ENCODE data around the gene FRMD1.
A peak's percentile ranks its signal among the peaks of the same experiment; 100 is the strongest.

Gene FRMD1

GRCh38 chr6:168110437-168110836 is 31.4 kb upstream of the FRMD1 start:
- no peak for DNase-seq

DNA sequence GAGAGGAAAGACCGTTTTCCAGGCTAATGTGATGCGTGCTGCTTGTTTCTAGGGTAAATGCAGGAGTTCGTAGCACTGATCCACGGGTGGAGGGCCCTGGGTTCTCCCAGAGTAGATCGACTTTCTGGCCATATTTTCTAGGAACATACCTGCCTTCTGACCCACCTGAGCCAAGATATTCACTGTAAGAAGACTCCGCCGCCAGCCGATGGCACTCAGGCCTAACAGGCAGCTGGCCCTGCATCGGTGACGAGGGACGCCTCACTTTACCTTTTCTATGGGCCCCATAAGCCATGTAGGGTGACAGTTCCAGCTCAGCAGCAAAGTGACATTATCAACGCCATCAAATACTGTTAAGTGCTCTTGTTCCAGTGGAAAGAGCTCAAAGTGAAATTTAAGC is 30.2 kb upstream of the FRMD1 start:
- no peak for DNase-seq

- DNase-seq, result peak; percentile 5
Measured at GRCh38 chr6:168107191-168107983, 28.4 kb upstream of the FRMD1 start.

- peak; percentile 71 for DNase-seq
Measured at GRCh38 chr6:168106633-168107005, 27.6 kb upstream of the FRMD1 start.

DNA sequence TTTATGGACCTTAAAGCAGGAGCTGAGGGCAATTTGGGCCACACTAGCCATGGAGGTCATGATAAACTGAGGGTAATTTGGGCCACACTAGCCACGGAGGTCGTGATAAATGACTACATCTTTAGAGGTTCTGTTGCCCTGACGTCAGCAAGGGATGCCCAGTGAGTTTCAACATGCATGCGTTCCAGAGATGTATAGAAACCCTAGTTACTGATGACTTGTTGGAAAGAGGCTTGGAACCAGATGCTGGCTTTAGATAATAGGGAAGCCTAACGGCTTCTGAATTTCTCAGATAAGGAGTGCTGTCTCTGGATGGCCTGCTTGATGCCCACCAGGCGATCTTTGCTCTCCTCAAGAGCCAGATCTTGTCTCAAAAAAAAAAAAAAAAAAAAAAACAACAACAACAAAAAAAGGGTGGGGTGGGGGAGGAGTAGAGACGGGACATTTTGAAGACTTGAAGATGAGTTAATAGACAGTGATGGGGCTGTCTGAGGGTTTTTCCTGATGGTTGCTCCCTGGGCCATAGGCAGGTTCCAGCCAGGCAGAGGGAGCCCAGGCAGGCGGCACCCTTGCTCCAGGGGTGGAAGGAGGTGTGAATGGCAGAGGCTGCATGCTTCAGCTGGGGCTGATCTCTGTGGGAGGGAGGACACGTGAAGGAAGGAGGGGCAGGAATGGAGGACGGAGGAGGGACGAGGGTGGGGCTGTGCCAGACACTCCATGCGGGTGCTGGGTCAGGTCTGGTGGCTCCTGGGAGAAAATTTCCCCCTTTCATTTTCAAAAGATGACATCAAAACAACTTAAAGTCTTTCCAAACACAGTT is 27.0 kb upstream of the FRMD1 start:
- DNase-seq, result no peak

DNA sequence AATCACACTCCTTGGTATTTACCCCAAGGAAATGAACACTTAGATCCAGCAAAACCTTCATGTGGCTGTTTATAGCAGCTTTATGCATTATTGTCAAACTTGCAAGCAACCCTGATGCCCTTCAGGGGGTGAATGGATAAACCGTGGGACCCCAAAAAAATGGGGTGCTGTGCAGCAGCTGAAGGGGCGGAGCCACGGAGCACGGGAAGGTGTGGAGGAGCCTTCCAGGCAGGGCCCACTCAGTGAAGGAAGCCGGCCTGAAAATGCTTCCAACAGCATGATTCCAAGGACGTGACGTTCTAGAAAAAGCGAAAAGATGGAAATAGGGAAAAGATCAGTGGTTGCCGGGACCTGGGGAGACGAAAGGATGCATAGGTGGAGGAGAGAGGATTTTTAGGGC is 25.6 kb upstream of the FRMD1 start:
- DNase-seq, result no peak

DNA sequence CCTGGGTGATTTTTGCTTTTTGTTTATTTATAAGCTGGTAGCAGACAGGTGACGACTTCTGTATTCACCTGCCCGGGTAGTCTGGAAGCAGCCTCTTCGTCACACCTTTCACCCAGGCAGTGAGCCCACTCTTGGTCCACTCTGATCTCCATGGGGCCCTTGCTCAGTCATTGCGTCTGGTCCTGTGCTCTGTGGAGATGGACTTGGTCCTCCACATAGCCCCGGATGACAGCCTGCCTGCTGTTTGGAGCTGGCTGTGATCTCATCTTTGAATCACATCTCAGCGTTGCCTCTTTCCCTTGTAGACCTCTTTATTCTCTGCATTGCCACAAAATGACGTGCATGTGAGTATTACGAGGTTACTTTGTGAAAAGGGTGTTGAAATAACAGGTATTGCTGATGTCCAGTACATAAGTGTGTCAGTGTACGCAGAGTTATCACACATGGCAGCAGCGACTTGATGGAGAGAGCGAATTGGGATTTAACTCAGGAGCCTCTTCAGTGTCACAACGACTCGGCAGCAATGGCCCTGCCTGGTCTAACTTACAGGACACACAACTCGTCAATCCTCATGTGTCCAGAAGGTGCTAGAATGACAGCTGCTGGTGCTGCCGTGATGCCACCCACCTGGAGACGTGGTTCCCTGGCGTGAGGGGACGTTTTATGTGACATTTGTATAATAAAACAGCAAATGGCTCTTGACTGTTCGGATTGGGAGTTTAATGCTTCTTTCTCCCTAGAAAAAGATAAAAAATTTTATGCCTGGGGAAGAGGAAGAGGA is 24.2 kb upstream of the FRMD1 start:
- DNase-seq, result no peak

DNA sequence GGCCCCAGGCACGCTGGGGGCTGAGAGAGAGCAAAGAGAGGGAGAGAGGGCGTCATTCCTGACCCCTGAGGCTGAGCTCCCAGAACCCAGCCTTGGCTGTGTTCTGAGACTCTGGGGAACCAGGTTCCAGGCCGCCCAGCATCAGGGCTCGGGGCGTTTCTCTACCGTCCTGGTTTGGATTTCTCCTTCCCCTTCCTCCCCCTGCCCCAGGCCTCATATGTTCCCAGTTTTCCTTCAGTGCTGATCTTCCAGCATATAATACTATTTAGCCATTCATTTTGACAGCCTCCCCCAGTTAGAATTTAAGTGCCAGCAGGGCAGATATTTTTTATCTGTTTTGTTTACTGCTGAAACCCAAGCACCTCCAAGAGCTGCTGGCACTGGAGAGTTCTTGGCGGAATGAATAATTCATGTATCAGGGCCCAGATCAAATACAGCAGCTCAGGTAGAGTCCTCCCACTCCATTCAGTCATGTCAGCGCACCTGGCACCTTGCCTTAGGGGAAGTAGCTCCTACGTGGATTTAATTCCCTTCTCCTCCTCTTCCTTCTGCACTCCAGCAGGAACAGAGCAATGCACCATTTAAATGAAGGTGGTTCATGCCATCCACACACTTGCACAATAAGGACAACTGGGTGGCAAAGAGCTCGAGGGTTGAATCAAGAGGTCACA is 23.4 kb upstream of the FRMD1 start:
- DNase-seq, result no peak

GRCh38 chr6:168101590-168102314 is 22.7 kb upstream of the FRMD1 start:
- no peak for DNase-seq

- no peak for DNase-seq
Measured at GRCh38 chr6:168100803-168101589, 22.0 kb upstream of the FRMD1 start.

DNA sequence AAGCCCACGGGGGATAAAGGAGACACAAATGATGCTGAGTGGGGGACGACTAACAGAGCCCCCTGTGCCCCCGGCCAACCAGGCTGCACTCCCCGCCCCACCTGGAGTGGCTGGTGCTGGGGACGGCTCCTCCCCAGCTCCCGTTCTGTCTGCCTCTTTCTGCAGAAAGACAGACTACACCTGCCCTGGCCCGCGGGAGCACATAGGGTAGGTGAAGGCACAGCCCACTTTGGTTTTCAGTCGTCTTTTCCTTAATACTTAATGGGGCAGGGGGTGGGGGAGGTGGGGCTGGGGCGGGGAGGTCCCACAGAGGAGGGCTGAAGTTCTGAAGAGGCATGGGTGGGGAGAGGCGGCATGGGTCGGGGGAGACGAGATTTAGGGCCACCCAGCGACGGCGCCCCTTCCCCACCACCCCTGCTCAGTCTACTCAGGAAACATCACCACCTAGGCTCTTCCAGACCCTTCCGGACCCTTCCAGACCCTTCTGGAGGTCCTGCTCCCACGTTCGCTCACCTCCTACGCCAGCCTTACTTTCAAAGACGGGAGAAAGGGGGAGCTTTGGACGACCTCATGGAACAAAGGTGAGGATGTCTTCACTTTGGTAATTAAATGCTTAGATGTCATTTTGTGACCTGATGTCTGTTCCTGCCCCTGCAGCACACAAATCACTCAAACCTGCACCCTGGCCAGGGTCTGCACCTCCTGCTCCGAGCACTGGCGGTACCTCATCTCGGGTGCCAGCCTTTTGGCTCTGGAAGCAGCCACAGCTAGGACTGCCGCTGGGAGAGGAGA is 21.2 kb upstream of the FRMD1 start:
- no peak for DNase-seq

GRCh38 chr6:168099201-168100010 is 20.4 kb upstream of the FRMD1 start:
- no peak for DNase-seq

DNA sequence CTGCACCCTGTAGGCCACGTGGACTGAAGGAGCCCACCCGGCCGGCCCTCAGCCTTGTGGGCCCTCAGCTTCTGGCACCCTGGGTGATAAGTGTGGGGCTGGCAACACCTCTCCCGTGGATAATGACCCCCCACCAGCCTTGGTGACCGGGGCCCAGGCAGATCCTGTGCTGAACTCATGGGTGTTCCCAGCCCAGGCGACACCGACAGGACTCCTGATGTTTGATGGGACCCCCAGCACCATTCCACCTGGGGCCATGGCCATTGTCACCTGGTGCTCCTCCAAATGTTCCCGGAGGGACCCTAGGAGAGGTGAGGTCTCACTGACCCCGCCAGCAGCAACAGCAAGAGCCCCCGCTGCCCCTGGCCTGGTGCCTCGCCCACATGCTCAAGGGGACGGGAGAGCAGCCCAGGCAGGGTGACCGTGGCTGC is 19.4 kb upstream of the FRMD1 start:
- DNase-seq, result no peak

GRCh38 chr6:168097621-168098430 is 18.8 kb upstream of the FRMD1 start:
- DNase-seq, result no peak

GRCh38 chr6:168097221-168097620 is 18.2 kb upstream of the FRMD1 start:
- no peak for DNase-seq

DNA sequence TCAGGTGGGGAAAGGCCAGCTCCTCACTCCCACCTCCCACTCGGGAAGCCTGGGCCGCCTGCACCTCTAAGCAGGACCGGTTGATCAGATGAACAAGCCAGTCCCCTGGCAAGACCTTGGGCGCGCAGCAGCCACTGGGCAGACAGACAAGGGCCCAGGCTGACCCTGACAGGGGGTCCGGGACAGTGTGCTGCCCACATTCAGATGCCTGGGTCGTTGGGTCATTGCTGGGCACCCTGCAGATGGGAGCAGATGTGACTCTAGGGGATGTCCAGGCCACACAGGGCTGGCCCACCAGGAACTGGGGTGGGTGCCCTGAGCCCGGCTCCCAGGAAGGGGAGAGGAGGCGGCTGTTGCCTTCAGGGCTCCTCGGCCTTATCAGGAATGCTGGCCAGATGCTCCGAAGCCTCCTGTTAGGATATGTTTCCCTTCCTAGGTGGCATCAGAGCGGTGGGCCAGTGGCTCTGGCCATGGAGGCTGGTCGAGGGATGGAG is 17.3 kb upstream of the FRMD1 start:
- DNase-seq, result no peak

DNA sequence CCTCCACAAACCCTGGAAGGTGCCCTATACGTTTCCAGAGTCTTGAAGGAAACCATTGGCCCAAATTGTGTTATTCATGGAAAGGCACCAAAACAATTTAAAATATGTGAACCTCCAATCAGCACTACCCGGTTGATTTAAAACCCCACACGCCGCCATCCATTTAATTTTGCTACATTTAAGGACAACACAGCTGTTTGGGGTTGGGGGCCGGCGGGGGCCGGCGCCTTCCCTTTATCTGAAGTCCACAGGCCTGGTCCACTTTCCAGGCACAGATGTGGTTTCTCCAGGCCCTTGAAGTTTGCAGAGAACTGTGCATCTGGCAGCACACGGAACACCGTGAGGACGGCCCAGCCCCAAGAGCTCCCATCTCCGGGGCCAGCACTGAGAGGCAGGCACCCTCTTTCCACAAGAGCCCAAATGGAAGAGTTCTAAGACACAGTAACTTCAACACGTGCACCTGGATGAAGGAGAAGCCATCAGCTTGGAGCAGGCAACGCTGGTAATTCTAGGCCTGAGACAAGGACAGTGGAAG is 16.8 kb upstream of the FRMD1 start:
- DNase-seq, result no peak

GRCh38 chr6:168095171-168095691 is 16.2 kb upstream of the FRMD1 start:
- no peak for DNase-seq
